Measurements from ENCODE around the gene RAD51D. TPM values are rescaled to one million over a fixed set of nuclear protein-coding genes. Genes with fewer than 3 reads are reported as not detected.
"Not testable (repeated sequence)": the region's sequence is repeated elsewhere in the genome, so short reads cannot be mapped to it uniquely, and the experiment has no call there.

RAD51D gene
- total RNA-seq, 1 donor from 2014 or later, result 3.7 TPM

DNA sequence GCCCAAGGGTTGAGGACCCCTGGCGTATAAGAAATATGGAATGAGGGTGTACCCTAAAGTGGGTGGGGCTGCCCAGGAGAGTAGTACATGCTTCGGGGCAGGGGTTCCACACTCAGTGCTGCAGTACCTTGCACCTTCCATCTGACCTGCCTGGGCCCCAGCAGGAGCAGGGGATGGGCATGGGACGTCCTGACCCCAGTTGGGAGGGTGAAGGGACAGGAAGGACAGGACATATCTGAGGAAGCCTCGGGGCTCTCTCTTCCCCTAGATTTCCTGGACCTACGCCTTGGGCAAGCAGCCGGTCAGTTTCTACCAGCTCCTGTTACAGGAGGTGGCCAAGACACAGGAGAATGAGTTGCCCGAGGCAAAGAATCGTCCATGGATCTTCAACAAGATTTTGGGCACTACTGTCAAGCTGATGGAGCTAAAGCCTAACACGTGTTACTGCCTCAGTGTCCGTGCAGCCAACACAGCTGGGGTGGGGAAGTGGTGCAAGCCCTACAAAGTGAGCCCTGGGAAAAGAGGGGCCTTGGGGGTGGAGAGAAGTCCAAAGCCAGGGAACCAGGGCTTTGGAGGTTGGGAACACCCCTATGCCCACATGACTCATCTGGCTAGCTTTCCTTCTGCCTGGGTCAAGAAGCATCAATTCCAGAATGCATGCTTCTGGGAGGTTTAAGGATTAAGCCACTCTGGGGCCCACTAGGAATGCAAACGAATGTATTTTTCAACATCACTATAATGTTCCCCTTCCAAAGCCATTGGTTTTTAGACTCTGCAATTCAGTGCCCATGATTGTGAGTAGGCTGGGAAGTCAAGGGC is 9.7 kb upstream of the RAD51D start:
- Histone ChIP-seq H3K9ac (ENCODE audit: low read depth in 1 of 3, low read length in 3 of 3) (no peak overlapping the region), H3K4me3 (ENCODE audit: low read length in 3 of 3) (no peak overlapping the region), H3K27ac (ENCODE audit: low read depth, low read length) (no peak overlapping the region), H3K36me3 (ENCODE audit: control insufficient read depth in 3 of 3, insufficient read depth in 3 of 3, low read length in 3 of 3) (peaks cover 26 to 35% (median 29%) of the 10 kb centered on the region in 3 donors), H3K27me3 (ENCODE audit: control insufficient read depth in 3 of 3, insufficient read depth in 3 of 3, low read length in 3 of 3) (no peaks in the 10 kb centered on the region), H3K9me3 (ENCODE audit: control insufficient read depth in 3 of 3, low read length in 3 of 3) (no peaks in the 10 kb centered on the region), H3K4me1 (ENCODE audit: control insufficient read depth in 3 of 3, insufficient read depth in 3 of 3, low read length in 3 of 3) (peaks cover 0 to 8% (median 4%) of the 10 kb centered on the region in 3 donors)

DNA sequence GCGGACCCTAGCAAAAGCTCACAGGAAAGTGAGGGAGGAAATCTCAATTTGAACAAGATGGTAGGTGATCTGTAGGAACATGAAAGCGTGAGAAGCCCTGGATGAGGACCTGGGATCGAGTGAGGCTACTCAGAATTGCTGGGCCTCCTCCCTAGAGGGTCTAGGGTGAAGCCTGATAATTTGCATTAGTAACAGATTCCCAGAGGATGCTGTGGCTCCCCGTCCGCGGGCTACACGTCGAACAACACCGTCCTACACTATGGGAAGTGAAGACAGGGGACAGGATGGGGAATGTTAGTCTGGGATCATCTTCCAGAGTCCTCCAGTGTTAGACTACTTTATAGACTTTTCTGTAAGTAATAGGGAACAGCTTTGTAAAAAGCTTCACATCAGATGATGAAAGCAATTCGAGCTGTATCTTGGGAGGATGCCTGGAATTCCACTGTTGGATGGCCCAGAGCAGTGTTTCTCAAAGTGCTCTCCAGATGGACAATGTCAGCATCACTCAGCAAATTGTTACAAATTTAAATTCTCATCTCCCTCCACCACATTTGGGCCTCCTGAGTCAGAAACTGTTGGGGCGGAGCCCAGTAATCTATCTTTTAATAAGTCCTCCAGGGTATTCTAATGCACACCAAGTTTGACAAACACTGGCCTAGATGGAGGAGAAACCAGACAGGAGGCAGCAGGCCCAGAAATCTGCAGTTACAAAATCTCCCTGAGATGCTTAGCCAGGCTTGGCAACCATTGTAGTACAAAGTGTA is 8.3 kb upstream of the RAD51D start:
- H3K9ac ChIP-seq (ENCODE audit: low read depth in 1 of 3, low read length in 3 of 3), result no peak overlapping the region
- H3K27ac ChIP-seq (ENCODE audit: low read depth, low read length), result no peak overlapping the region
- peaks cover 14 to 21% (median 17%) of the 10 kb centered on the region in 3 donors for H3K36me3 ChIP-seq (ENCODE audit: control insufficient read depth in 3 of 3, insufficient read depth in 3 of 3, low read length in 3 of 3)
- H3K4me3 ChIP-seq (ENCODE audit: low read length in 3 of 3), result no peak overlapping the region
- no peaks in the 10 kb centered on the region for H3K27me3 ChIP-seq (ENCODE audit: control insufficient read depth in 3 of 3, insufficient read depth in 3 of 3, low read length in 3 of 3)
- H3K4me1 ChIP-seq (ENCODE audit: control insufficient read depth in 3 of 3, insufficient read depth in 3 of 3, low read length in 3 of 3), result peaks cover 0 to 8% (median 4%) of the 10 kb centered on the region in 3 donors
- no peaks in the 10 kb centered on the region for H3K9me3 ChIP-seq (ENCODE audit: control insufficient read depth in 3 of 3, low read length in 3 of 3)

- Histone ChIP-seq H3K4me1 (ENCODE audit: control insufficient read depth in 3 of 3, insufficient read depth in 3 of 3, low read length in 3 of 3) (peaks cover 11 to 14% (median 13%) of the 10 kb centered on the region in 3 donors), H3K27ac (ENCODE audit: low read depth, low read length) (no peak within 1 kb of the TSS), H3K36me3 (ENCODE audit: control insufficient read depth in 3 of 3, insufficient read depth in 3 of 3, low read length in 3 of 3) (peaks cover 0 to 3% (median 0%) of the 10 kb centered on the region in 3 donors), H3K9ac (ENCODE audit: low read depth in 1 of 3, low read length in 3 of 3) (no peak within 1 kb of the TSS), H3K27me3 (ENCODE audit: control insufficient read depth in 3 of 3, insufficient read depth in 3 of 3, low read length in 3 of 3) (no peaks in the 10 kb centered on the region), H3K9me3 (ENCODE audit: control insufficient read depth in 3 of 3, low read length in 3 of 3) (no peaks in the 10 kb centered on the region), H3K4me3 (ENCODE audit: low read length in 3 of 3) (no peak within 1 kb of the TSS)
Observed at GRCh38 chr17:35121315-35121714, 1.7 kb upstream of the RAD51D start, which contains the start of gene FNDC8. Gene FNDC8 (plus strand): TSS chr17:35121615. CDS start chr17:35121694, 79 bp downstream.

- Histone ChIP-seq H3K4me1 (ENCODE audit: control insufficient read depth in 3 of 3, insufficient read depth in 3 of 3, low read length in 3 of 3) (peaks cover 11 to 14% (median 13%) of the 10 kb centered on the region in 3 donors), H3K36me3 (ENCODE audit: control insufficient read depth in 3 of 3, insufficient read depth in 3 of 3, low read length in 3 of 3) (peaks cover 0 to 3% (median 0%) of the 10 kb centered on the region in 3 donors), H3K27me3 (ENCODE audit: control insufficient read depth in 3 of 3, insufficient read depth in 3 of 3, low read length in 3 of 3) (no peaks in the 10 kb centered on the region), H3K9ac (ENCODE audit: low read depth in 1 of 3, low read length in 3 of 3) (no peak overlapping the region), H3K4me3 (ENCODE audit: low read length in 3 of 3) (no peak overlapping the region), H3K27ac (ENCODE audit: low read depth, low read length) (no peak overlapping the region), H3K9me3 (ENCODE audit: control insufficient read depth in 3 of 3, low read length in 3 of 3) (no peaks in the 10 kb centered on the region)
Observed at GRCh38 chr17:35117984-35118383, 1.7 kb downstream of the RAD51D start.

DNA sequence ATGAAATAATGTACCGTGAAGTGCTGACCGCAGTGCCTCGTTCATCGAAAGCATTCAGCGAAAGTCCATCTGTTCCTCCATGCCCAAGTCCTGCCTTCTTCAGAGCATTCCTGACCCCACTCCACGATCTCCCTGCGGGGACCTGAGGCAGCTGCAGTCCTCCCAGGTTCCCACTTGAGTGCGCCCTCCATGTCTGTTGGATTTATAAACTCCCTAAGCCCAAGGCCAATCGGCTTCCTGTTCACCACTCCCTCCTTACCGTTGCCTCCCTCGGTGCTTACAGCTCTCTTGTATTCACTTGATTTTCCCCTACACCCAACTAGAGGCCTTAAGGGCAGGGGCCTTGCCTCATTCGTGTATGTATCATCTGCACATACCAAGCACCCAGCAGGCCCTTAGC is 2.8 kb downstream of the RAD51D start:
- no peaks in the 10 kb centered on the region for H3K27me3 ChIP-seq (ENCODE audit: control insufficient read depth in 3 of 3, insufficient read depth in 3 of 3, low read length in 3 of 3)
- no peak overlapping the region for H3K4me3 ChIP-seq (ENCODE audit: low read length in 3 of 3)
- H3K4me1 ChIP-seq (ENCODE audit: control insufficient read depth in 3 of 3, insufficient read depth in 3 of 3, low read length in 3 of 3), result peaks cover 11 to 14% (median 13%) of the 10 kb centered on the region in 3 donors
- H3K9me3 ChIP-seq (ENCODE audit: control insufficient read depth in 3 of 3, low read length in 3 of 3), result no peaks in the 10 kb centered on the region
- H3K9ac ChIP-seq (ENCODE audit: low read depth in 1 of 3, low read length in 3 of 3), result no peak overlapping the region
- peaks cover 0 to 3% (median 0%) of the 10 kb centered on the region in 3 donors for H3K36me3 ChIP-seq (ENCODE audit: control insufficient read depth in 3 of 3, insufficient read depth in 3 of 3, low read length in 3 of 3)
- no peak overlapping the region for H3K27ac ChIP-seq (ENCODE audit: low read depth, low read length)

DNA sequence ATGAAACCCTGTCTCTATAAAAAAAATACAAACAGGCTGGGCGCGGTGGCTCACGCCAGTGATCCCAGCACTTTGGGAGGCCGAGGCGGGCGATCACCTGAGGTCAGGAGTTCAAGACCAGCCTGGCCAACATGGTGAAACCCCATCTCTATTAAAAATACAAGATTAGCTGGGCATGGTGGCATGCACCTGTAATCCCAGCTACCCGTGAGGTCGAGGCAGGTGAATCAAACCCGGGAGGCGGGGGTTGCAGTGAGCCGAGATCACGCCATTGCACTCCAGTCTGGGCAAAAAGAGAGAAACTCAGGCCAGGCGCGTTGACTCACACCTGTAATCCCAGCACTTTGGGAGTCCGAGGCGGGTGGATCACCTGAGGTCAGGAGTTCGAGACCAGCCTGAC is 8.9 kb downstream of the RAD51D start:
- not testable (repeated sequence) for H3K9ac ChIP-seq (ENCODE audit: low read depth in 1 of 3, low read length in 3 of 3); H3K27me3 ChIP-seq (ENCODE audit: control insufficient read depth in 3 of 3, insufficient read depth in 3 of 3, low read length in 3 of 3); H3K27ac ChIP-seq (ENCODE audit: low read depth, low read length); H3K4me3 ChIP-seq (ENCODE audit: low read length in 3 of 3); H3K9me3 ChIP-seq (ENCODE audit: control insufficient read depth in 3 of 3, low read length in 3 of 3); H3K4me1 ChIP-seq (ENCODE audit: control insufficient read depth in 3 of 3, insufficient read depth in 3 of 3, low read length in 3 of 3)
- H3K36me3 ChIP-seq (ENCODE audit: control insufficient read depth in 3 of 3, insufficient read depth in 3 of 3, low read length in 3 of 3), result peaks cover 8 to 12% (median 10%) of the 10 kb centered on the region in 3 donors

- Histone ChIP-seq H3K36me3 (ENCODE audit: control insufficient read depth in 3 of 3, insufficient read depth in 3 of 3, low read length in 3 of 3) (peaks cover 26 to 28% (median 27%) of the 10 kb centered on the region in 3 donors), H3K4me3 (ENCODE audit: low read length in 3 of 3) (no peak overlapping the region), H3K27me3 (ENCODE audit: control insufficient read depth in 3 of 3, insufficient read depth in 3 of 3, low read length in 3 of 3) (no peaks in the 10 kb centered on the region), H3K4me1 (ENCODE audit: control insufficient read depth in 3 of 3, insufficient read depth in 3 of 3, low read length in 3 of 3) (no peaks in the 10 kb centered on the region), H3K9me3 (ENCODE audit: control insufficient read depth in 3 of 3, low read length in 3 of 3) (no peaks in the 10 kb centered on the region), H3K27ac (ENCODE audit: low read depth, low read length) (no peak overlapping the region), H3K9ac (ENCODE audit: low read depth in 1 of 3, low read length in 3 of 3) (no peak overlapping the region)
Observed at GRCh38 chr17:35104844-35105450, 14.7 kb downstream of the RAD51D start.

- Histone ChIP-seq H3K9me3 (ENCODE audit: control insufficient read depth in 3 of 3, low read length in 3 of 3) (no peaks in the 10 kb centered on the region), H3K36me3 (ENCODE audit: control insufficient read depth in 3 of 3, insufficient read depth in 3 of 3, low read length in 3 of 3) (peaks cover 30 to 34% (median 31%) of the 10 kb centered on the region in 3 donors), H3K27ac (ENCODE audit: low read depth, low read length) (no peak overlapping the region)
Observed at GRCh38 chr17:35103271-35103670, 16.4 kb downstream of the RAD51D start.

GRCh38 chr17:35101725-35102124 is 17.9 kb downstream of the RAD51D start:
- H3K27ac ChIP-seq (ENCODE audit: low read depth, low read length), result no peak overlapping the region
- H3K36me3 ChIP-seq (ENCODE audit: control insufficient read depth in 3 of 3, insufficient read depth in 3 of 3, low read length in 3 of 3), result peaks cover 30 to 32% (median 30%) of the 10 kb centered on the region in 3 donors
- H3K4me1 ChIP-seq (ENCODE audit: control insufficient read depth in 3 of 3, insufficient read depth in 3 of 3, low read length in 3 of 3), result no peaks in the 10 kb centered on the region
- no peak overlapping the region for H3K9ac ChIP-seq (ENCODE audit: low read depth in 1 of 3, low read length in 3 of 3)
- H3K27me3 ChIP-seq (ENCODE audit: control insufficient read depth in 3 of 3, insufficient read depth in 3 of 3, low read length in 3 of 3), result no peaks in the 10 kb centered on the region
- H3K9me3 ChIP-seq (ENCODE audit: control insufficient read depth in 3 of 3, low read length in 3 of 3), result no peaks in the 10 kb centered on the region
- H3K4me3 ChIP-seq (ENCODE audit: low read length in 3 of 3), result no peak overlapping the region

More at GRCh38 chr17:35103271-35103670, 16.4 kb downstream of the RAD51D start:
- no peak overlapping the region for H3K4me3 ChIP-seq (ENCODE audit: low read length in 3 of 3)
- H3K9ac ChIP-seq (ENCODE audit: low read depth in 1 of 3, low read length in 3 of 3), result no peak overlapping the region
- H3K27me3 ChIP-seq (ENCODE audit: control insufficient read depth in 3 of 3, insufficient read depth in 3 of 3, low read length in 3 of 3), result no peaks in the 10 kb centered on the region
- H3K4me1 ChIP-seq (ENCODE audit: control insufficient read depth in 3 of 3, insufficient read depth in 3 of 3, low read length in 3 of 3), result no peaks in the 10 kb centered on the region

Data from skeletal muscle tissue (tissue), 4 donors.